BE2C (cell line): Measurements from ENCODE around the gene FIBP.

Source experiments
- DNase-seq: peaks from one replicate; pipeline ENCODE4 v3.0.0-alpha.2; 2020
- H3K27me3 ChIP-seq: fragments of 250-450 bp; sonication (Bioruptor Pico); 2 replicates; pipeline ENCODE4 v1.5.1; 2020; ENCODE audit warnings: mild to moderate bottlenecking
- H3K36me3 ChIP-seq: fragments of 250-450 bp; sonication (Bioruptor Pico); 2 replicates; pipeline ENCODE4 v1.5.1; 2020; ENCODE audit warnings: mild to moderate bottlenecking
- H3K4me1 ChIP-seq: fragments of 250-450 bp; sonication (Bioruptor Pico); 2 replicates; pipeline ENCODE4 v1.5.1; 2020
- H3K4me3 ChIP-seq: 2 replicates; pipeline ENCODE4 v1.5.1; 2011; ENCODE audit warnings: low read depth, low read length
- H3K9me3 ChIP-seq: fragments of 250-450 bp; sonication (Bioruptor Pico); 2 replicates; pipeline ENCODE4 v1.5.1; 2020
- TF ChIP-seq, protein P1 (sequence below): IDR thresholded peaks from 2 replicates; pipeline ENCODE4 v1.5.1; 2012; ENCODE audit warnings: mild to moderate bottlenecking, low read depth, low read length

Gene FIBP

GRCh38 chr11:65865550-65866172 is 22.6 kb downstream of the FIBP start:
- H3K4me3 ChIP-seq: no peak overlapping the region
- no peaks in the 10 kb centered on the region for H3K27me3 ChIP-seq
- peaks cover 3% of the 10 kb centered on the region for H3K4me1 ChIP-seq
- TF ChIP-seq, protein P1, sequence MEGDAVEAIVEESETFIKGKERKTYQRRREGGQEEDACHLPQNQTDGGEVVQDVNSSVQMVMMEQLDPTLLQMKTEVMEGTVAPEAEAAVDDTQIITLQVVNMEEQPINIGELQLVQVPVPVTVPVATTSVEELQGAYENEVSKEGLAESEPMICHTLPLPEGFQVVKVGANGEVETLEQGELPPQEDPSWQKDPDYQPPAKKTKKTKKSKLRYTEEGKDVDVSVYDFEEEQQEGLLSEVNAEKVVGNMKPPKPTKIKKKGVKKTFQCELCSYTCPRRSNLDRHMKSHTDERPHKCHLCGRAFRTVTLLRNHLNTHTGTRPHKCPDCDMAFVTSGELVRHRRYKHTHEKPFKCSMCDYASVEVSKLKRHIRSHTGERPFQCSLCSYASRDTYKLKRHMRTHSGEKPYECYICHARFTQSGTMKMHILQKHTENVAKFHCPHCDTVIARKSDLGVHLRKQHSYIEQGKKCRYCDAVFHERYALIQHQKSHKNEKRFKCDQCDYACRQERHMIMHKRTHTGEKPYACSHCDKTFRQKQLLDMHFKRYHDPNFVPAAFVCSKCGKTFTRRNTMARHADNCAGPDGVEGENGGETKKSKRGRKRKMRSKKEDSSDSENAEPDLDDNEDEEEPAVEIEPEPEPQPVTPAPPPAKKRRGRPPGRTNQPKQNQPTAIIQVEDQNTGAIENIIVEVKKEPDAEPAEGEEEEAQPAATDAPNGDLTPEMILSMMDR: no peak
- H3K36me3 ChIP-seq: peaks cover 38% of the 10 kb centered on the region
- H3K9me3 ChIP-seq: no peaks in the 10 kb centered on the region
- no peak for DNase-seq

DNA sequence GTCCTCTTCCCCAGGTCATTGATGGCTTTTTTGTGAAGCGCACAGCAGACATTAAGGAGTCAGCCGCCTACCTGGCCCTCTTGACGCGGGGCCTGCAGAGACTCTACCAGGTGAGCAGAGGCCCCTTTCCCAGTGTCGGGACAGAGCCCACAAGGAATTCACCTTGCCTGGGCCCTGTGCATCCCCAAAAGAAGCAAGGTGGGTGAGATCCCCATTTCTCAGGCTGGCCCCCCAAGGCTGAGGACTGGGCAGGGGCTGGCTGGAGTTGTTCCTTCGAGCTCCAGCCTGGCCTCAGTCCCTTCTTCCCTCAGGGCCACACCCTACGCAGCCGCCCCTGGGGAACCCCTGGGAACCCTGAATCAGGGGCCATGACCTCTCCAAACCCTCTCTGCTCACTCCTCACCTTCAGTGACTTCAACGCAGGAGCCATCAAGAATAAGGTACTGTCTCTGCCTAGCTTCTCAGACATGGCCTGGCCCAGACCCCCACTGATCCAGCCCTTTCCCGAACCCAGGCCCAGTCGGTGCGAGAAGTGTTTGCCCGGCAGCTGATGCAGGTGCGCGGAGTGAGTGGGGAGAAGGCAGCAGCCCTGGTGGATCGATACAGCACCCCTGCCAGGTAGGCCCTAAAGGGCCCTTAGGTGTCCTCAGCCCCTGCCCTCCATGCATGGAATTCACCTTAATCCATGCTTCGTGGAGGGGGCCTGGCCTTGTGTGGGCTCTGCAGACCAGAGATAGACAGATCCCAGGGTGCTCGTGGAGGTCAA is 23.4 kb downstream of the FIBP start:
- Histone ChIP-seq H3K27me3 (no peaks in the 10 kb centered on the region), H3K36me3 (peaks cover 38% of the 10 kb centered on the region), H3K4me1 (no peaks in the 10 kb centered on the region; the same call in 1 of the 2 replicates), H3K4me3 (no peak overlapping the region), H3K9me3 (no peaks in the 10 kb centered on the region)
- DNase-seq: no peak
- TF ChIP-seq, protein P1: no peak

- no peak for DNase-seq
- TF ChIP-seq, protein P1: no peak
- peaks cover 38% of the 10 kb centered on the region for H3K36me3 ChIP-seq
- no peaks in the 10 kb centered on the region for H3K9me3 ChIP-seq
- H3K4me3 ChIP-seq: no peak overlapping the region
- H3K4me1 ChIP-seq: no peaks in the 10 kb centered on the region; the same call in 1 of the 2 replicates
- no peaks in the 10 kb centered on the region for H3K27me3 ChIP-seq
Observed at GRCh38 chr11:65863889-65864705, 24.2 kb downstream of the FIBP start.

- no peaks in the 10 kb centered on the region; the same call in 1 of the 2 replicates for H3K4me1 ChIP-seq
- peaks cover 38% of the 10 kb centered on the region for H3K36me3 ChIP-seq
- TF ChIP-seq, protein P1: no peak
- DNase-seq: no peak
- H3K27me3 ChIP-seq: no peaks in the 10 kb centered on the region
- H3K9me3 ChIP-seq: no peaks in the 10 kb centered on the region
- H3K4me3 ChIP-seq: no peak overlapping the region
Observed at GRCh38 chr11:65862941-65863888, 25.1 kb downstream of the FIBP start.

DNA sequence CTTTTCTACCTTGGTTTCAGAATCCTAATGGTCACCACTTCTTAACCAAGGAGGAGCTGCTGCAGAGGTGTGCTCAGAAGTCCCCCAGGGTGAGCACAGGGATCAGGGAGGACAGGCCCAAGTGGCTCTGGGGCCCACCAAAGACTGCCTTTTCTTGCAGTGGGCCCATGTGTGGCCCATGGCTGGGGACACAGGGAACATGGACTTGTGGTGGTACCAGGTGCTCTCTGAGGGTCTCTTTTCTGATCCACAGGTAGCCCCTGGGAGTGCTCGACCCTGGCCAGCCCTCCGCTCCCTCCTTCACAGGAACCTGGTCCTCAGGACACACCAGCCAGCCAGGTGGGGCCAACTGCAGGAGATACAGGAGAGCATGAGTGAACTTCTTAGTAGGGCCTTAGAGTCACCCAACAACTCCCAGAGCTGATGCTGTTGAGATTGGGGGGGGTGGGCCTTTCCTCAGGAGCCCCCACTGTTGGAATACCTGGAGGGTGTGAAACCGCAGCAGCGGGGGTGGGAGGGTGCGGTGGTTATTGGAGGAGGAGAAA is 26.0 kb downstream of the FIBP start:
- TF ChIP-seq, protein P1: no peak
- DNase-seq: no peak
- H3K4me3 ChIP-seq: no peak overlapping the region
- H3K4me1 ChIP-seq: no peaks in the 10 kb centered on the region
- H3K36me3 ChIP-seq: peaks cover 40% of the 10 kb centered on the region
- H3K9me3 ChIP-seq: no peaks in the 10 kb centered on the region
- H3K27me3 ChIP-seq: no peaks in the 10 kb centered on the region
